ENCODE results near the gene LMOD3.

- TF ChIP-seq EZH2 (IDR thresholded peaks at IDR 0.05) = no peak
- no peak for TF ChIP-seq POLR2AphosphoS5 (IDR thresholded peaks at IDR 0.05; ENCODE audit: borderline replicate concordance, low read depth, low read length)
These were observed at the start of gene LMOD3 for GRCh38 chr3:69122403-69122802.

Measured in SK-N-MC (cell line).